NCI-H146 treated with DMSO at 0.1 percent for 48 hours (cell line): ENCODE results near the gene GINM1.
A peak's percentile ranks its signal among the peaks of the same experiment; 100 is the strongest.

Source experiments
- DNase-seq: peaks from one replicate; lab custom pipeline; 2025; ENCODE audit not compliant: unreplicated experiment; lab: John Stamatoyannopoulos, UW

Gene GINM1, protein sequence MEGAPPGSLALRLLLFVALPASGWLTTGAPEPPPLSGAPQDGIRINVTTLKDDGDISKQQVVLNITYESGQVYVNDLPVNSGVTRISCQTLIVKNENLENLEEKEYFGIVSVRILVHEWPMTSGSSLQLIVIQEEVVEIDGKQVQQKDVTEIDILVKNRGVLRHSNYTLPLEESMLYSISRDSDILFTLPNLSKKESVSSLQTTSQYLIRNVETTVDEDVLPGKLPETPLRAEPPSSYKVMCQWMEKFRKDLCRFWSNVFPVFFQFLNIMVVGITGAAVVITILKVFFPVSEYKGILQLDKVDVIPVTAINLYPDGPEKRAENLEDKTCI

DNA sequence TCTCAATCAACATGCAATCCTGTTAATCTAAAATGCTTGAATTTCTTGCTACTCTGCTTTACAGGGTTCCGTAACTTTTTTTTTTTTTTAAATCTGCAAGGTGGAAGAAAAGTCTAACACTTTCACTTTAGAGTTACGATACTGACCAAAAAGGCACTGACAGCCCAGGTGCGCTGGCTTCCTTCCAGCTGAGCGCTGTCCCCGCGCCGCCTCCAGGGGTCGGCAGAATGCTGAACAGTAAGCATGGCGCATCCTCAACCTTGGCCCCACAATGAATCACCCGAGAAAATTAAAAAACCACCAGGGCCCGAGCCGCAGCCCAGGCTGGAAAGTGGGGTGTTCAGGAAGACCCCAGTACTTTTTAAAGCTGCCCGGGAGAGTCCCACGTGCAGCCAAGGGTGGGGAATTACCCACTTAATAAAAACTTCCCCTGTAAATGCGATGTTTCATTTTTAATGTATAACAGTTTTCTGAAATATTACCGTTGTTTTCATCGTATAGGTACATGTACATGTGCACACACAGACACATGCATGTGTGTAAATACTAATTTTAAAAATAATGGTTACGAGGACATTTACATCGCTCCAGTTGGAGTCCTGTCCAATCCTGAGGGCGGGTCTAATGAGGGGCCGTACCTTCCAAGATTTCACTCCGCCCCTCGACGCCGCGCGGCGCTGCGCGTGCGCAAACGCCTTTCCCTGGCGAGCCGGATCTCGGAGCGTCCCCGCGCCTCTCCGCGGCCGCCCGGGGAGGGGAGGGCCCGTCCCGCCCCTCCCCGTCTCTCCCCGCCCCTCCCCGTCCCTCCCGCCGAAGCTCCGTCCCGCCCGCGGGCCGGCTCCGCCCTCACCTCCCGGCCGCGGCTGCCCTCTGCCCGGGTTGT lies at the start of gene GINM1:
TSS of gene GINM1 (plus strand) at position 849 of the 883 bp plus-strand sequence. CDS start 40 bp downstream, outside the sequence.
- peak; percentile 96 for DNase-seq

DNA sequence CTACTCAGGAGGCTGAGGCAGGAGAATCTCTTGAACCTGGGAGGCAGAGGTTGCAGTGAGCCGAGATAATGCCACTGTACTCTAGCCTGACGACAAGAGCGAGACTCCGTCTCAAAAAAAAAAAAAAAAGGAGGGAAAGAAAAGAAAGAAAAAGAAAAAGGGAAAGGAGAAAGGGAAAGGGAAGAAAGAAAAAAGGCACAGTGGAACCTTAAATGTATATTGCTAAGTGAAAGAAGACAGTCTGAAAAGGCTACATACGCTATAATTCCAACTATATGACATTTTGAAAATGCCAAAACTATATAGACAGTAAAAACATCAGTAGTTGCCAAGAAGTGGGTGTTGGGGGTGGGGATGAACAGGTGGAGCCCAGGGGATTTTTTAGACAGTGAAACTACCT lies 36.5 kb upstream of the GINM1 start:
- DNase-seq = no peak

DNA sequence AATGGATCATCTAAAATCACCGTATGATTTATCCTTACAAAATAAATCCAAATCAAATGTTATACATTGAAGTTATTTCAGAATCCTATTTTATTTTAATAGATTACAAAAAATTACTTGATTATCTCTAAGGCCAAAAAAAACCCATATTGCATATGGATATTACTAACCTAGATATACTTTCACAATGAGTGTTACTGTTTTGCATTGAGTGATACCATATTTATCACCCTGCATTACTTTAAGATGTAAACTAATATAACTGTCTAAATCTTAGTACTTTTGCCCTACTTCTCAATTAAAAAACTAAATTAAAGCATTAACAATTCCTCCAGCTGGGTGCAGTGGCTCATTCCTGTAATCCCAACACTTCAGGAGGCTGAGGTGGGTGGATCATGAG lies 31.4 kb upstream of the GINM1 start:
- DNase-seq = no peak

DNA sequence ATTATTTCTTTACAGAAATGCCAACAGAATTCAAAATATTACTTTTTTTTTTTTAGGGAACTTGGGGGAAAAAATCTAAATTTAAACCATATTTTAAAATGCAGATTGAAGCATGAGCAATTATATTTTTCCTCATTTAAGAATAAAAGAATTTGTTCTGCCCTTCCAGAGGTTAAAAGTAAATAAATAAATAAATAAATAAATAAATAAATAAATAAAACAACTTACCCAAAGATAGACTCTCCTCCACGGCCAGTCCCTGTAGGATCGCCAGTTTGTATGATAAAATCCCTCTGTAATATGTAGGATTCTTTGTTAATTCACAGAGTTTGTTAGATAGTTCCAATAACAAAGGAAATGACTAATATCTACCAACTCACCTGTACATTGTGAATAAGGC lies 25.0 kb upstream of the GINM1 start:
- no peak for DNase-seq

DNA sequence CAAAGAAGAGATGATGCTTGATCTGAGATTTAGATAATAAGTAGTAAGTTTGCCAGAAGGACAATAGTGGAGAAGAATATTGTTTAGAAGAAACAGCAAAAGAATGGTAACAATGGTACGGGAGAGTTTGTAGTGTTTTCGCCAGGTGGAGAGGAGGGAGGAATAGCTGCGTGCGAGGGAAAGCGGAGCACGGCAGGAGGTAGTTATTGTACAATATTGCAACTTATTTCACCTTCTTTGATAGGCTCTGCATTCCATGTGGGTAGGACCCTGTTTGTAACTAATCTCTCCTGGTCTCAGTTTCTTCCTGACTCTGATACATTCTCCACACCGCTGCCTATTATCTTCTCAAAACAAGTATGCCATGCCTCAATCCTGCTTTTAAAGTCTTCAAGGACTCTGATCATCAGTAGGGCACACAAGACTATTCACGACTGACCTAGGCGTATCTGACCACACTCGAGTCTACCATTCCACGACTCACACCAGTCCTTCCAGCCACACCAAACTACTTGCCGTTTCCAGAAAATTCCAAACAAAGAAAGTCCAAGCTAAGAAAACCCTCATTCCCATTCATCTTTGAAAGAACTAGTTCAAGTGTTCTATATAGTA lies 21.4 kb upstream of the GINM1 start:
- peak; percentile 54 for DNase-seq

DNA sequence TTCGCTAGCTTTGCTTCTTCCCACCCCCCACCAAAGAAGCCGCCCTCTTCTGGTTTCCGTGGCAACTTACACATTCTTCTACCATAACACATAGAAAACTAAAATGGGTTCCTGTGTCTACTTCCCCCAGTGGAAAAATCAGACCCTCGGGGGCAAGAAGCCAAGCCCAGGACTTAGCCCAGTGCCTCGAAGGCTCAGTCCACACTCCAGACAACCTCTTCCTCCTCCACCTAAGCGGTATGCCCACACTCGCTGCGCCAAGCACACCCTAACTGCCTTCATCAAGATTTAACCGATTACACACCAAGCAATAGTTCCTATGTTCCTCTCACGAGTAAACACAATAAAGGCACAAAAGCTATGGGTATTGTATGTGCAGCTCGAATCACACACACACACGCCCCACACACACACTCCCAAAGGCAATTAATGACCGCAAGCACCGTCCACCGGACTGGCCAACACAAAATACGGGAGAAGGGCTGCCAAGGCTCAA lies 20.9 kb upstream of the GINM1 start:
- DNase-seq = peak; percentile 54

DNA sequence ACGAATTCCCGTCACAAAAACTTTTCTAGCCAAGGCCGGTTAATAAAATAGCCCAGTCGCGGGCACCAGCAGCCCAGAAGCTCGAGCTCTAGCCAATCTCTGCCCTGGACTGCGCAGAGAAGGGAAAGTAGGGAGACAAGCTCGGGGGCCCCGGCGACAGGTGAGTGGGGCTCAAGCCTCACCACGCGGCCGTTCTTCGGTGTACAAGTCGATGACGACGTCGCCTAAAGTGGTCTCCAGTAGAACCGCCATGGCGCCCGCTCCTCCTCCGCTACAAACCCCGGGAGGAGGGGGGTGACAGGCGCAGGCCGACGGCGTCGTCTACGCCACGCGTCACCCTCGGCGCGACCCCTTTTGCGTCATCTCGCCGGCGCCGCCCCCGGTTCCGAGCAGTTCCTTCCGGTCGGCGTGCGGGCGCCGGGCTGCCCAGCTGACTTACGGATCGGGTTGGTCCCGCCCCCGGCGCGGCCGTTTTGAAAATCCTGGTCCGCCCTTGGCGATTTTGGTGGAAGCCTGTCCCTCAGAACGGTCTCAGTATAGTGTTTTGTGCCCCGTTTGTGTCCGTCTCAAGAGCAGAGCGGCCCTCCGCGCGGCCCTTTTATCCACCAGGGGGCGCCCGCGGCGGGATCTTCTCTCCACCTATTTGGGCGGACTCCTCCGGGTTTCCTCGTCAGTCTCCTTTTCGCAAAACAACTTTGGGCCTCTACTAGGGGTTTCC lies 20.3 kb upstream of the GINM1 start, which contains the start of gene PPIL4:
TSS of gene PPIL4 (minus strand) at position 290 of the 718 bp plus-strand sequence. CDS start at position 252, 38 bp downstream.
- peak; percentile 89 for DNase-seq

DNA sequence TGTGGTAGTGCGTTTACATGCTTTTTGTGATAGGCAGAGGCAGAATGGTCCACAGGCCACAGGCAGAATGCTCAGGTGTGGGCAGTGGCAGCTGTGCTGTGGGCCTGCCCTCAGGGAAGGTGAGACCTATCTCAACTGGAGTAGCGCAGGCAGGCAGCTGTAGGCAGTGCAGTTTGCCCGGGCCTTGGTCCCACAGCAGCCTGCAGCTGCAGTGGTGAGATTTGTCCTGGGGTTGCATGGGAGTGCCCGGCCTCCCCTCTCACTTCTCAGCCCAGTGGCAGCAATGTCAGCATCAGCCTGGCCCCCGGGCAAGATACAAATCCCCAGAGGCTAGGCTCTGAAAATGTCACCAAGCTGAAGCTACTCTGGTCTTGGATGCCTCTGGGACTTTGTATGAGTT lies 14.3 kb upstream of the GINM1 start:
- DNase-seq = no peak

DNA sequence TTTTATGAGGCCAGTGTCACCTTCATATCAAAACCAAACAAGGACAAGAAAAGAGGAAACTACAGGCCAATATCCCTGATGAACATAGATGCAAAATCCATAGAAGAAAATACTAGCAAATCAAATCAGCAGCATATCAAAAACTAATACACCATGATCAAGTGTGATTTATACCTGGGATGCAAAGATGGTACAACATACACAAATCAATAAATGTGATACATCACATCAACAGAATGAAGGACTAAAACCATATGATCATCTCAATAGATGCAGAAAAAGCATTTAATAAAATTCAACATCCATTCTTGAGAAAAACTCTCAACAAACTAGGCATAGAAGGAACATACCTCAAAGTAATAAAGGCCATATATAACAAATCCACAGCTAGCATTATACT lies 8.1 kb upstream of the GINM1 start:
- DNase-seq = no peak

DNA sequence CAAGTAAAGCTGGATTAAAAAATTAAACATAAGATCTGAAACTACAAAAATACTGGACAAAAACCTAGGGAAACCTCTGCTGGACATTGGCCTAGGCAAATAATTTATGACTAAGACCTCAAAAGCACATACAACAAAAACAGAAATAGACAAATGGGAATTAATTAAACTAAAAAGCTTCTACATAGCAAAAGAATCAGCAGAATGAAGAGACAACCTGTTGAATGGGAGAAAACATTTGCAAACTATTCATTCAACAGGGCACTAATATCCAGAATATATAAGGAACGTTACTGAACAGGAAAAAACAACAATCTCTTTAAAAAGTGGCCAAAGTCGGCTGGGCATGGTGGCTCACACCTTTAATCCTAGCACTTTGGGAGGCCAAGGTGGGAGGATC lies 6.8 kb upstream of the GINM1 start:
- DNase-seq = no peak

DNA sequence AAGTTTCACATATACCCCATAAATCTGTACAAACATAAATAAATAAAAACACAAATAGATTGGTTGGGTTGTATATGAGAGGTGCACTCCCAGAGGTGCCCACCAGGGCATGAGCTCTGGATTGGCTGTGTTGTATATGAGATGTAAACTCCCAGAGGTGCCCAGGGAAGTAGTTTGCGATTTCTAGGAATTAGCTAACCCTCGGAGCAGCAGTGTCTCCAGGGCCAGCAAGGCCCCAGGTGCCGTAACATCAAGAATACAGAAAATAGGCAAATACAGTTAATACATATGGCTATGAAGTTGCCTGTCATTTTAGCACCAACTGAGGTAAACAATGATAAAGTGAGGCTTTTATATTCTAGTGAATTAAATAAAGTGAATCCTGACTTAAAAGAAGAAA lies 5.4 kb upstream of the GINM1 start:
- no peak for DNase-seq

DNA sequence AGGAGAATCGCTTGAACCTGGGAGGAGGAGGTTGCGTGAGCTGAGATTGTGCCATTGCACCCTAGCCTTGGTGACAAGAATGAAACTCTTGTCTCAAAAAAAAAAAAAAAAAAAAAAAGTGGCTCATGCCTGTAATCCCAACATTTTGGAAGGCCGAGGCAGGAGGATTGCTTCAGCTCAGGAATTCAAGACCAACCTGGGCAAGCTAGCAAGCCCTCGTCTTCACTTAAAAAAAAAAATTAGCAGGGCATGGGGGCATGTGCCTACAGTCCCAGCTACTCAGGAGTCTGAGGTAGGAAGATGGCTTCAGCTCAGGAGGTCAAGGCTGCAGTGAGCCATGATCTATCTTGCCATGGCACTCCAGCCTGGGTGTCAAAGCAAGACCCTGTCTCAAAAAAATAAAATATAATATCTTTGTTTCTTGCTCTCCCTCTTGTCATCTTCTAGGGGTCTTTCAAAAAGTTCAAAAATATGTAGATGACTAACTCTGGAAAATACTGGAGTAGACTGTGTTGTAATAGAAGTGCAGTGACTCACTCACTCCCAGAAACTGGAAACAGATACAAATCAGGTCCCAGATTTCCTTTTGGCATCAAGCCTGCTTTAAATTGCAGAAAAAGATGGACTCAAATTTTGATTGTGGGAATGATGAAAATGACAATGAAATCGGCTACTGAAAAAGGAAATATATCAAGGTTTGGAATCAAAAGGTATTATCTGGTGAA lies 2.8 kb upstream of the GINM1 start:
- DNase-seq = no peak

DNA sequence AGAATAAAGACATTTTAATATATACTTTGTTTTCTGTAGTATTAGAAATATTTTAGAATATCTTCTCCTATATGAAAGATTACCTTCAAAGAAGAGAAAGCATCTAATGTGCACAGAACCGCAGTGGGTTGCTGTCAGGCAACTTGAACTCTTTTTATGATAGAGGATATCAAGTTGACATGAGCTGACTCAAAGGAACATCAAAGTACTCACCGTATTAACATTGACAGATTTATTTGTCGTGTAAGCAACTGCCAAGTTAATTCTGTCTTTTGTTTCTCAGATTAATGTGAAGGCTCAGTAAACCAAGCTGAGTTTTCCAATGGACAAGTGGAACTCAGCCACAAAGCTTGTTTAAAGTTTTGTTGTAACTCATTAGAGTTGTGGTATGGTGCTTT lies 2.2 kb upstream of the GINM1 start:
- DNase-seq = no peak

DNA sequence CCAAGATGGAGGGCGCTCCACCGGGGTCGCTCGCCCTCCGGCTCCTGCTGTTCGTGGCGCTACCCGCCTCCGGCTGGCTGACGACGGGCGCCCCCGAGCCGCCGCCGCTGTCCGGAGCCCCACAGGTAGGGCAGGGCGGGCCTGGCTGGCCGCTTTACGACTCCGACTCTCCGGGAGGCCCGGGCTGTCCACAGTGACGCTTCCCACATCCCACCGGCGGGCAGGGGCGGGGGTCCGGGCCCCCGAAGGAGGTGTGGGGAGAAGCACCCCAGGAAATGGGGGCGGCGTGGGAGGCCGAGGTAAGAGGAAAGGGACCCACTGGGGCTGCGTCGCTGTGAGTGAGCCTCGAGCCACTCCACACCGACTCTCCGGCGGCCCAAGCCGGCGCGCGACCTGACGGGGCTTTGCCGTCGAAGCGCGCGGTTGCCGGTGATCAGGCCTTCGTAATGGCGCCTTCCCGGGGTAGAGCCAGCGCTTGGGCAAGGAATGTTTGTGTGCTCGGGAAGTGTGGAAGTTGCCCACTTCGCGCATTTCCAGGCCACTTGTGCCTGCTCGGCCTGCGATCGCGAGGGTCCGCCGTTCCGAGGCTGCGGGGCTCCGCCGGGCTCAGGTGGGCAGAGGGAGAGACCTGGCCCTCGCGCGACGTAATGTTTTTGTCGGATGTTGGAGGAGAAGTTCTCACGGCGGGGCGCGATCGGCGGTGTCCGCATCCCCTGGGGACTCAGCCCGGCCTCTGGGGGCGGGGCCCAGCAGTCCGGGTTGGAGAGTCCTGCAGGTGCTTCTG lies 427 bp downstream of the GINM1 start:
- peak; percentile 74 for DNase-seq

DNA sequence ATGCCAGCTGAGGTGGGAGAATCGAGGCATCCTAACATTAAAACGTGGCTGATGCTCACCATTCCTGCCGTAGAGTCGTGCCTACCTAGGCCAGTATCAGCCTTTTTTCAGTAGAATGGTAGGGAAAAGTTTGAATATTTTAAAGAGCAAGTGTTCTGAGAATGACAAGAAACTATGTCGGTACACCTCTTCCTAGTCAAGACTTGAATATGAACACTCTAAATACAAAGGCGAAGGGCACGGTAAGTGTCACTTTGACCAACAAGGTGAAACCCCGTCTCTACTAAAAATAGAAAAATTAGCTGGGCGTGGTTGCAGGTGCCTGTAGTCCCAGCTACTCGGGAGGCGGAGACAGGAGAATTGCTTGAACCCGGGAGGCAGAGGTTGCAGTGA lies 1.0 kb downstream of the GINM1 start:
- no peak for DNase-seq

DNA sequence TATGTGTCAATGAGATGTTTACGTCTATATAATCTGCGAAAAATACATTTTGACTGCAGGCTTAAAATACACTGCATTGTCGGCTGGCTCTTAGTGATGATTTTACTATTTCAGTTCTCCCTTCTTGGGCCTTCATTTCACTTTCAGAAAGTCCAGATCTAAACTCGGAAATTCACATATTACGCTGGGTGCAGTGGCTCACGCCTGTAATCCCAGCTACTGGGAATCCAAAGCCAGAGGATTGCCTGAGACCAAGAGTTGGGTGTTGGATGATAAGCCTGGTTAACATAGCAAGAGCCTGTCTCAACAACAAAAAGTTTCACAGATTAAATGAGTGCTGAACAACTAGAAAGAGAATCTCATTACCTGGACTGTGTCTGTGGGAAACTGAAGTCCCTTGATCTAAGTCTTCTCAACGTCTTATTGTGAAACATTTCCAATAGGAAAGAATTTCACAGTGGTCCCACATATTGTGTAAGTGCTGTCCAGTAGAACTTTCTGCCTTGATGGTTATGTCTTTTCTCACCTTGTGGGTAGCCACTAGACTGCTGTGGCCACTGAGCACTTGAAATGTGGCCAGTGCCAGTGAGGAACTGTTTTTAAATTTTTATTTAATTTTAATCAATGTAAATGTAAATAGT lies 1.9 kb downstream of the GINM1 start:
- no peak for DNase-seq

DNA sequence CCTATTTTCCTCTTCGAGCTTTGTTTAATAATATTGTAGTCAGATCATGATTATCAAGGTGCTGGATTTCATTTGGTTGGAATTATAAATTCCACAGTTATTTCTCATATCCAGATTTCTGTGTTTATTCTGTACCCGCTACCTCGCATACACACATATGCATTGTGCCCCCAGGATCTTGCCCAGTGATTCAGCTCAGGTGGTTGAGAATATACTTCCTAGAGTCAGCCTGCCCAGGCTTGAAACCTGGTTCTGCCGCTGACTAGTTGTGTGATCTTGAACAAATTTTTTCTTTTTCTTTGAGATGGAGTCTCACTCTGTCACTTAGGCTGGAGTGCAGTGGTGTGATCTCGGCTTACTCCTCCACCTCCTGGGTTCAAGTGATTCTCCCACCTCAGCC lies 14.7 kb downstream of the GINM1 start:
- no peak for DNase-seq

DNA sequence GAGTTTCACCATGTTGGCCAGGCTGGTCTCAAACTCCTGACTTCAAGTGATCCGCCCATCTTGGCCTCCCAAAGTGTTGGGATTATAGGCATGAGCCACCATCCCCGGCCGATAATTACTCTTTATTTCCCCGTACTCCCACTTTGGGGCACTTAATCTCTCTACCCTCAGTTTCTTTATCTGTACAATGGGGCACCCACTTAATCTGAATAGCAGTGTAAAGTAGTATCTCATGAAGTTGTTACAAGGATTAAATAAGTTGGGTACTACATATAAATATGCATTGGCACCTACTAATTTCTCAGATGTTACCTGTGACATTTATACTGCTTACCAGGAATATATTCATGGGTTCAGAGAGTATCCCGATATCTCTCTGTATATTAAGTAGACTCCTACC lies 15.2 kb downstream of the GINM1 start:
- no peak for DNase-seq

DNA sequence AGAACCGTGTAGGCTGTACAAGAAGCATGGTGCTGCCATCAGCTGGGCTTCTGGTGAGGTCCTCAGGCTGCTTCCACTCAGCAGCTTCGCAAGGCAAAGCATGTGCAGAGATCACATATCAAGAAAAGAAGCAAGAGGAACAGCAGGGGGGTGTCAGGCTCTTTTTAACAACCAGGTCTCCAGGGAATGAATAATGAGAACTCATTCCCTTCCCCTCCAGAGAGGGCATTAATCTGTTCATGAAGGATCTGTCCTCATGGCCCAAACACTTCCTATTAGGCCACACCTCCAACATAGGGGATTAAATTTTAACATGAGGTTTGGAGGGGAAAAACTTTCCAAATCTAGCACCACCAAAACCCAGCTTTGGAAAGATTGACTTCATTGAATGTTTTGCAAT lies 20.0 kb downstream of the GINM1 start:
- no peak for DNase-seq
